ENCODE results near the gene HSP90AA1. TPM values are rescaled to one million over a fixed set of nuclear protein-coding genes. Genes with fewer than 3 reads are reported as not detected.
"Not testable (repeated sequence)": the region's sequence is repeated elsewhere in the genome, so short reads cannot be mapped to it uniquely, and the experiment has no call there.

HSP90AA1 gene
- total RNA-seq, 4 donors from 2014 or later, result 227 to 609 (median 488) TPM

DNA sequence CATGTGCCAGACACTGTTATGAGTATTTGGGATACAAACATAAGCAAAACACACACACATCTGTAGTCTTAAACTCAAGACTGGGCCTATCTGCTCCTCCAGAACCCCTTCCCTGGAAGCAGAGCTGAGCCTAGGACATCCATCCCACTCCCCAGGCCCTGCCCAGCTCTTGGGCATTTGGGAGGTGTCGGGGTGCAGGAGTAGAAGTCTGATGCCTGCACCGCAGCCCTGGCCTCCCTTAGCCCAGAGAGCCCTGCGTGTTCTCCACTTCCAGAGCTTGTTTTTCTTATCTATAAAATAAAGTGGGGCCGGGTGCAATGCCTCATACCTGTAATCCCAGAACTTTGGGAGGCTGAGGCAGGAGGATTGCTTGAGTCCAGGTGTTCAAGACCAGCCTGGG is 11.7 kb downstream of the HSP90AA1 start:
- in situ Hi-C loops (cut with MboI; ENCODE audit: low sequenced_read_pairs in 4 of 4), result loop anchor here in 1 of 4 donors (25.0 kb wide), 1 partner anchor 363 kb away; no protein-coding TSS in a partner anchor
- intact Hi-C loops (cut with DNase I; ENCODE audit: low total_unique reads), result no loop called here
- Histone ChIP-seq H3K4me1 (peaks cover 0 to 9% of the 10 kb centered on the region in 2 donors), H3K36me3 (peaks cover 0 to 24% of the 10 kb centered on the region in 2 donors), H3K4me3 (no peak overlapping the region), H3K27me3 (no peaks in the 10 kb centered on the region), H3K9me3 (no peaks in the 10 kb centered on the region), H3K27ac (no peak overlapping the region)
- ATAC-seq, result no peak
- no peak for DNase-seq
- no peak for TF ChIP-seq POLR2A (IDR thresholded peaks at IDR 0.05)
- TF ChIP-seq, protein P1, sequence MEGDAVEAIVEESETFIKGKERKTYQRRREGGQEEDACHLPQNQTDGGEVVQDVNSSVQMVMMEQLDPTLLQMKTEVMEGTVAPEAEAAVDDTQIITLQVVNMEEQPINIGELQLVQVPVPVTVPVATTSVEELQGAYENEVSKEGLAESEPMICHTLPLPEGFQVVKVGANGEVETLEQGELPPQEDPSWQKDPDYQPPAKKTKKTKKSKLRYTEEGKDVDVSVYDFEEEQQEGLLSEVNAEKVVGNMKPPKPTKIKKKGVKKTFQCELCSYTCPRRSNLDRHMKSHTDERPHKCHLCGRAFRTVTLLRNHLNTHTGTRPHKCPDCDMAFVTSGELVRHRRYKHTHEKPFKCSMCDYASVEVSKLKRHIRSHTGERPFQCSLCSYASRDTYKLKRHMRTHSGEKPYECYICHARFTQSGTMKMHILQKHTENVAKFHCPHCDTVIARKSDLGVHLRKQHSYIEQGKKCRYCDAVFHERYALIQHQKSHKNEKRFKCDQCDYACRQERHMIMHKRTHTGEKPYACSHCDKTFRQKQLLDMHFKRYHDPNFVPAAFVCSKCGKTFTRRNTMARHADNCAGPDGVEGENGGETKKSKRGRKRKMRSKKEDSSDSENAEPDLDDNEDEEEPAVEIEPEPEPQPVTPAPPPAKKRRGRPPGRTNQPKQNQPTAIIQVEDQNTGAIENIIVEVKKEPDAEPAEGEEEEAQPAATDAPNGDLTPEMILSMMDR (IDR thresholded peaks at IDR 0.05 in 4 of 5, conservative IDR thresholded peaks at IDR 0.05 in 1 of 5), result no peak

DNA sequence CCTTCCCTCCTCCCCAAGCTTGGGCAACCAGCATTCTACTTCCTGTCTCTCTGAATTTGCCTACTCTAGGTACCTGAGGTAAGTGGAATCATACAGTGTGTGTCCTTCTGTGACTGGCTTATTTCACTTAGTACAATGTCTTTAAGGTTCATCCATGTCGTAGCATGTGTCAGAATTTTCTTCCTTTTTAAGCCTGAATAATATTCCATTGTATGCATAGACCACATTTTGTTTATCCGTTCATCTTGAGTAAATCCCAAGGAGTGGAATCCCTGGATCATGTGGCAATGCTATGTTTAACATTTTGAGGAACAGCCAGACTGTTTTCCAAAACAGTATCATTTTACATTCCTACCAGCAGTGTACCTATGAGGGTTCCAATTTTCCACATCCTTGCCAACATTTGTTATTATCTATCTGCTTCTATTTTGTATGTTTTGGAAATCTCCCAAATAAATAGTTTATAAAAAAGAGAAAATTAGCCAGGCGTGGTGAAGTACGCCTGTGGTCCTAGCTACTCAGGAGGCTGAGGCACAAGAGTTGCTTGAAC is 12.4 kb downstream of the HSP90AA1 start:
- Histone ChIP-seq H3K27ac (peak overlapping the region in 1 of 4 donors; percentile 28), H3K9me3 (no peaks in the 10 kb centered on the region), H3K4me3 (no peak overlapping the region), H3K4me1 (peaks cover 0 to 9% of the 10 kb centered on the region in 2 donors), H3K27me3 (no peaks in the 10 kb centered on the region), H3K36me3 (peaks cover 0 to 17% of the 10 kb centered on the region in 2 donors)
- DNase-seq (no peak), ATAC-seq (peak; percentile 41 to 76)
- intact Hi-C loops (cut with DNase I; ENCODE audit: low total_unique reads), result no loop called here
- no peak for TF ChIP-seq POLR2A (IDR thresholded peaks at IDR 0.05)
- TF ChIP-seq, protein P1 (IDR thresholded peaks at IDR 0.05 in 4 of 5, conservative IDR thresholded peaks at IDR 0.05 in 1 of 5), result no peak
- in situ Hi-C loops (cut with MboI; ENCODE audit: low sequenced_read_pairs in 4 of 4), result no loop called here

DNA sequence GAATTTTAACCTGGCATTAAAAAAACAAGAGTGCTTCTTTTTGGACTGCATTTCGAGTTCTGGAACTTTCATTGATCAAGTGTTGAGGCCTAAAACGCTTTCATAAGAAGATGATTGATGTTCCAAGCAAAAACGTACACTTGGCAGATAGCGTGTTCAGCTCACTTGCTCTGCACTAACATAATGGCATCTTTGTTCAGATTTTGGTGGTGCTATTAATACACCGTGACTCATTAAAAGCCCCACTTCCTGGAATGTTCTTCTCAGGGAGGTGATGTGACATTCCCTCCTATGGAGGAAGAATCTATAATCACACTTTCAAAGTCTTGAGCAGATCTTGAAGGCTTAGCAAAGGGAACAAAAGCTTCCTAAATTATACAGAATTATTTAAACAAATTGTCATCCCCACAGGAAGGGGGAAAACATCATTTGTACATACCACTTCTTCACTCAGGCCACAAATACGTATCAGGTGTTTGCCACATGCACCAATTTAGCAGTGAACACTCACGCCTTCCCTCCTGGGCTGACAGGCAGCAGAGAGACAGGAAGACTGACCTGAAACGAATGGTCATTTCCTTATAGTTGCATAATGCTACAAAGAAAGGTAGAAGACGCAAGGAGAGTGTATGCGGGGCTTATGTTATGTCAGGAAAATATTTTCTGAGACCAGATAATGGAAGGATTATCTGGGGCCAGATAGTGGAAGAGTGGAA is 15.4 kb downstream of the HSP90AA1 start:
- no peaks in the 10 kb centered on the region for H3K36me3 ChIP-seq
- no peak for TF ChIP-seq POLR2A (IDR thresholded peaks at IDR 0.05)
- TF ChIP-seq, protein P1 (IDR thresholded peaks at IDR 0.05 in 4 of 5, conservative IDR thresholded peaks at IDR 0.05 in 1 of 5), result no peak
- DNase-seq (no peak), ATAC-seq (no peak)
- H3K9me3 ChIP-seq, result no peaks in the 10 kb centered on the region
- H3K4me3 ChIP-seq, result no peak overlapping the region
- intact Hi-C loops (cut with DNase I; ENCODE audit: low total_unique reads) (no loop called here), in situ Hi-C loops (cut with MboI; ENCODE audit: low sequenced_read_pairs in 4 of 4) (no loop called here)
- H3K4me1 ChIP-seq, result peaks cover 0 to 9% of the 10 kb centered on the region in 2 donors
- no peaks in the 10 kb centered on the region for H3K27me3 ChIP-seq
- H3K27ac ChIP-seq, result no peak overlapping the region

DNA sequence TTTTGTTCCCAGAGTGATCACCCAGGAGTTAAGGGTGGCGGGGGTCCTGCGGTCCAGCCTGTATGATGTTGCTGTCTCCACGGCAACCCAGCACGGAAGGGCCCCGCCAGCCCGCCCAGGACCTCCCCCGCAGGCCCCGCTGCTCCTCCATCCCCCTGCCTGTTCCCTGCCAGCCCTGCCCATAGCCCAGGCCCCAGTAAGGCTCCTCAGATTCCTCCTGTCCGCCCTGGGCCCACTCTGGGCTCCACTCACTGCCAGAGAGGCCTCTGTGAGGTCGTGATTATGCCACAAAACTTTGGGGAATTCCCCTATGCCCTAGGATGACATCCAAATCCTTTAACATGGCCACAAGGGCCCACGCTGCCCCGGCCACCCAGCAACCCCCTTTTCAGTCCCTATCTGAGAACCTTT is 20.8 kb downstream of the HSP90AA1 start:
- DNase-seq (no peak), ATAC-seq (no peak)
- H3K4me1 ChIP-seq, result peaks cover 0 to 8% of the 10 kb centered on the region in 2 donors
- H3K9me3 ChIP-seq, result no peaks in the 10 kb centered on the region
- H3K27ac ChIP-seq, result no peak overlapping the region
- no peak for TF ChIP-seq POLR2A (IDR thresholded peaks at IDR 0.05)
- TF ChIP-seq, protein P1 (IDR thresholded peaks at IDR 0.05 in 4 of 5, conservative IDR thresholded peaks at IDR 0.05 in 1 of 5), result no peak
- no peak overlapping the region for H3K4me3 ChIP-seq
- in situ Hi-C loops (cut with MboI; ENCODE audit: low sequenced_read_pairs in 4 of 4) (no loop called here), intact Hi-C loops (cut with DNase I; ENCODE audit: low total_unique reads) (no loop called here)
- H3K27me3 ChIP-seq, result no peaks in the 10 kb centered on the region
- no peaks in the 10 kb centered on the region for H3K36me3 ChIP-seq

DNA sequence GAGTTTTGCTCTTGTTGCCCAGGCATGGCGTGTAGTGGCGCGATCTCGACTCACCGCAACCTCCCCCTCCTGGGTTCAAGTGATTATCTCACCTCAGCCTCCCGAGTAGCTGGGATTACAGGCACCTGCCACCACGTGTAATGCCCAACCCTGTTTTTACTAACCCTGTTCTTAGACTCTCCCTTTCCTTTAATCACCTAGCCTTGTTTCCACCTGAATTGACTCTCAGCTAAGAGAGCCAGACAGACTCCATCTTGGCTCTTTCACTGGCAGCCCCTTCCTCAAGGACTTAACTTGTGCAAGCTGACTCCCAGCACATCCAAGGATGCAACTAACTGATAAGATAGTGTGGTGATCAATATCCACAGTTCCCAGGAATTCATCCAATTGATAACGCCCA is 22.3 kb downstream of the HSP90AA1 start:
- H3K4me3 ChIP-seq; H3K27me3 ChIP-seq; H3K36me3 ChIP-seq; ATAC-seq; DNase-seq; H3K27ac ChIP-seq; H3K4me1 ChIP-seq; H3K9me3 ChIP-seq; intact Hi-C loops (cut with DNase I; ENCODE audit: low total_unique reads): not testable (repeated sequence)
- in situ Hi-C loops (cut with MboI; ENCODE audit: low sequenced_read_pairs in 4 of 4), result loop anchor here in 1 of 4 donors (5.0 kb wide), 1 partner anchor 33 kb away; no protein-coding TSS in a partner anchor

Data from gastrocnemius medialis (tissue), 4 donors.